SK-N-MC (cell line): Measurements from ENCODE around the gene SLC17A4.
"Not testable (repeated sequence)": the region's sequence is repeated elsewhere in the genome, so short reads cannot be mapped to it uniquely, and the experiment has no call there.

Experiments used
- DNase-seq: peaks from one replicate; pipeline ENCODE4 v3.0.0-alpha.2; 2011; ENCODE audit warnings: low read depth, low spot score
- H3K27ac ChIP-seq: fragments of 200-600 bp; sonication (generic); 2 replicates; pipeline ENCODE4 v1.5.1; 2016; ENCODE audit warnings: mixed run types
- H3K36me3 ChIP-seq: fragments of 200-600 bp; sonication (generic); 2 replicates; pipeline ENCODE4 v1.6.1; 2017; ENCODE audit warnings: antibody characterized with exemption, low read length, mixed read lengths; ENCODE audit not compliant: insufficient read depth
- H3K4me3 ChIP-seq: fragments of 200-600 bp; sonication (generic); 2 replicates; pipeline ENCODE4 v1.5.1; 2016
- H3K9ac ChIP-seq: fragments of 200-600 bp; sonication (generic); 2 replicates; pipeline ENCODE4 v1.8.0; 2017; ENCODE audit warnings: mixed run types, mixed read lengths; ENCODE audit not compliant: insufficient read length
- H3K9me3 ChIP-seq: fragments of 200-600 bp; sonication (generic); 2 replicates; pipeline ENCODE4 v1.6.1; 2017; ENCODE audit warnings: low read depth, mild to moderate bottlenecking, antibody characterized with exemption, low read length, moderate library complexity, mixed read lengths
- EZH2 ChIP-seq: fragments of 200-600 bp; sonication (generic); IDR thresholded peaks from one replicate; pipeline ENCODE4 v1.6.1; 2017; ENCODE audit warnings: antibody characterized with exemption
- FOXP2 ChIP-seq: optimal IDR thresholded peaks from 2 replicates; pipeline ENCODE3; 2011; ENCODE audit warnings: mild to moderate bottlenecking, moderate library complexity; ENCODE audit not compliant: insufficient read depth; ENCODE audit errors: extremely low read length, control extremely low read depth
- POLR2AphosphoS5 ChIP-seq: IDR thresholded peaks from 2 replicates; pipeline ENCODE4 v1.6.1; 2012; ENCODE audit warnings: mild to moderate bottlenecking, low read depth, low read length, borderline replicate concordance

The SLC17A4 gene

DNA sequence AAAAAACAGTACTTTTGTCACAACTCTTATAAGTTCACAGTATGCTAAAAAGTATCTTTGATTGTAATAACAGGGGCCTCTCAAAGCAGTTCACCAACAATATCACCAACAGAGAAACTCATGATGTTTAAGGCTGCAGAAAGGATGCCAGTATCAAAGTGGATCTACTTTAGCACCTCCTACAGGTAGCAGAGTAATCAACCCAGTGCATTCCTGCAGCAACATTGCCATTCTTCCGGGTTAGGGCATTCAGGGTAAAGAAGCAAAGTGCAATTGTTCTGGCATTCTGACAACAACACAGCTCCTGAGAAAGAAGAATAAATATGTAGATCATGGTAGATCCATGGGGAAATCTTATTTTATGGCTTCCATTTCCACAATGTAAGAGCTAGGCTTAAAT is 7.6 kb upstream of the SLC17A4 start:
- H3K9me3 ChIP-seq = no peaks in the 10 kb centered on the region
- H3K36me3 ChIP-seq = no peaks in the 10 kb centered on the region

GRCh38 chr6:25747477-25747876 is 7.1 kb upstream of the SLC17A4 start:
- no peak overlapping the region for H3K9ac ChIP-seq
- no peak overlapping the region for H3K27ac ChIP-seq
- TF ChIP-seq FOXP2 = no peak
- no peak for TF ChIP-seq EZH2
- TF ChIP-seq POLR2AphosphoS5 = no peak
- no peaks in the 10 kb centered on the region for H3K36me3 ChIP-seq
- no peaks in the 10 kb centered on the region for H3K9me3 ChIP-seq
- H3K4me3 ChIP-seq = no peak overlapping the region
- no peak for DNase-seq

More for the DNA sequence above, 7.6 kb upstream of the SLC17A4 start:
- TF ChIP-seq FOXP2 (no peak), POLR2AphosphoS5 (no peak), EZH2 (no peak)
- no peak overlapping the region for H3K9ac ChIP-seq
- DNase-seq = no peak
- H3K4me3 ChIP-seq = no peak overlapping the region
- H3K27ac ChIP-seq = no peak overlapping the region

GRCh38 chr6:25748049-25748448 is 6.5 kb upstream of the SLC17A4 start:
- no peak for DNase-seq
- no peak overlapping the region for H3K27ac ChIP-seq
- H3K36me3 ChIP-seq = no peaks in the 10 kb centered on the region
- H3K9ac ChIP-seq = no peak overlapping the region
- H3K4me3 ChIP-seq = no peak overlapping the region
- TF ChIP-seq FOXP2 = no peak
- TF ChIP-seq POLR2AphosphoS5 = no peak
- TF ChIP-seq EZH2 = no peak
- no peaks in the 10 kb centered on the region for H3K9me3 ChIP-seq

DNA sequence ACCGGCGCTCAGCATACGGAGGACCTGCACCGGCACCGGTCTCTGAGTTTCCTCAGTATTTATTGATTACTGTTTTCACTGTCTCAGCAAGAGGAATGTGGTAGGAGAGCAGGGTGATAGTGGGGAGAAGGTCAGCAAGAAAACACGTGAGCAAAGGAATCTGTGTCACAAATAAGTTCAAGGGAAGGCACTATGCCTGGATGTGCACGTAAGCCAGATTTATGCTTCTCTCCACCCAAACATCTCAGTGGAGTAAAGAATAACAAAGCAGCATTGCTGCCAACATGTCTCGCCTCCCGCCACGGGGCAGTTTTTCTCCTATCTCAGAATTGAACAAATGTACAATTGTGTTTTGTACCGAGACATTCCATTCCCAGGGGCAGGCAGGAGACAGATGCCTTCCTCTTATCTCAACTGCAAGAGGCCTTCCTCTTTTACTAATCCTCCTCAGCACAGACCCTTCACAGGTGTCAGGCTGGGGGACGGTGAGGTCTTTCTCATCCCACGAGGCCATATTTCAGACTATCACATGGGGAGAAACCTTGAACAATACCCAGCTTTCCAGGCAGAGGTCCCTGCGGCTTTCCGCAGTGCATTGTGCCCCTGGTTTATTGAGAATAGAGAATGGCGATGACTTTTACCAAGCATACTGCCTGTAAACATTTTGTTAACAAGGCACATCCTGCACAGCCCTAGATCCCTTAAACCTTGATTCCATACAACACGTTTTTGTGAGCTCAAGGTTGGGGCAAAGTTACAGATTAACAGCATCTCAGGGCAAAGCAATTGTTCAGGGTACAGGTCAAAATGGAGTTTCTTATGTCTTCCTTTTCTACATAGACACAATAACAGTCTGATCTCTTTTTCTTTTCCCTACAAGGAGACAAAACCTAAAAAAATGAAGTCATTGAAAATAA is 5.7 kb upstream of the SLC17A4 start:
- not testable (repeated sequence) for H3K27ac ChIP-seq, H3K36me3 ChIP-seq, DNase-seq, H3K4me3 ChIP-seq, H3K9ac ChIP-seq, H3K9me3 ChIP-seq

DNA sequence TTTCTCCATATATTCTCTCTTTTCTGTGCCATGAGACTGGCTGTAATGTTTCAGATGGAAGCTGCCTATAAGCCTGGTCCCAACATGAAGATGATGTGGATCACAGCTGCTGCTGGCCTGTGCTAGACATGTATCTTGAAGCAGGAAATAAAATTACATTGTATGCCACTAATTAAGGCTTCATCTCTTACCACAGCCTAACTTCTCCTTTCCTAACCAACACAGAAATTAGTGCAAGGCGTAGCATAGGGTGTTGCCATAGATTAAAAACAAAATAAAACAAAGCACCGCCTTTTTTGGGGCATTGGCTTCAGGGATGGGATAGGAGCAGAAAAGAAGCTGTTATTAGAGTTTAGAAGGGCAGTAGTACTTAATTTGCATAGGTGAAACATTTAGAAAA is 4.7 kb upstream of the SLC17A4 start:
- no peak overlapping the region for H3K27ac ChIP-seq
- H3K4me3 ChIP-seq = no peak overlapping the region
- no peak for DNase-seq
- no peak overlapping the region for H3K9ac ChIP-seq
- no peaks in the 10 kb centered on the region for H3K9me3 ChIP-seq
- TF ChIP-seq POLR2AphosphoS5 (no peak), EZH2 (no peak), FOXP2 (no peak)
- H3K36me3 ChIP-seq = no peaks in the 10 kb centered on the region

DNA sequence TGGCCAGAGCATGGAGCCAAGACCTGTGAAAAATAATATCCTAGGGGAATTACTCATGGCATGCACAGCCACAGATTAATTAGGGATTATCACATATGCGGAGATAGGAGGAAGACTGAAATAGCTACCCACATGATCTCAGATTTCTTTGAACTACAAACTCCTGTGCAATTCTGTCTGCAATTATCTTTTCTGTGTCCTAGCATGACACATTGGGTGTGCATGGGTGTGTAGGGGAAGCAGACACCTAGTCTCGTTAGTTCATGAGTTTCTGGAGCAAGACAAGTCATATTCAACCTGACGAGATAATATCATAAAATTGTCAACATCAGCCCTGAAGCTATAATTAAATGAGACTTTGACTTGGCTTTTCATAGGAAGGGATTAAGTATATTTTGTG is 3.6 kb upstream of the SLC17A4 start:
- no peak overlapping the region for H3K27ac ChIP-seq
- no peaks in the 10 kb centered on the region for H3K9me3 ChIP-seq
- H3K9ac ChIP-seq = no peak overlapping the region
- no peak for DNase-seq
- no peaks in the 10 kb centered on the region for H3K36me3 ChIP-seq
- no peak overlapping the region for H3K4me3 ChIP-seq
- TF ChIP-seq EZH2 (no peak), FOXP2 (no peak), POLR2AphosphoS5 (no peak)

DNA sequence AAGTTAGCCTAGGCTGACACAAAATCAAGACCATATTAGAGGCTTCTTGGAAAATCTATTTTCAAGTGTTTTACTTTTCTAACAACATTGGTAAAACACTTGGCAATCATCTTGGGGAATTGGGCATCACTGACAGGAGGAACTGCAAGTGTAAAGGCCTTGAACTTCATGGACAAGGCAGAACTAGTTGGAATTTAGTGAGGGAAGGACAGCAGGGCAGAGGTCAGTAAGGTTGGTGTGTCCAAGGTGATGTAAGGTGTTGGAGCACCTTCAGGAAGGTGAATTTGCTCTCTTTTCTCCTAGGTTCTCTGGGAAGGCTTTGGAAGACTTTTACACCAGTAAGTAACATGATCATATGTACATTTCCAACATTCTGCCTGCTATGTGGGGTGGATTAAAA is 1.5 kb upstream of the SLC17A4 start:
- H3K27ac ChIP-seq = no peak overlapping the region
- no peak overlapping the region for H3K9ac ChIP-seq
- TF ChIP-seq EZH2 (no peak), POLR2AphosphoS5 (no peak), FOXP2 (no peak)
- H3K4me3 ChIP-seq = no peak overlapping the region
- no peak for DNase-seq
- no peaks in the 10 kb centered on the region for H3K36me3 ChIP-seq
- no peaks in the 10 kb centered on the region for H3K9me3 ChIP-seq

DNA sequence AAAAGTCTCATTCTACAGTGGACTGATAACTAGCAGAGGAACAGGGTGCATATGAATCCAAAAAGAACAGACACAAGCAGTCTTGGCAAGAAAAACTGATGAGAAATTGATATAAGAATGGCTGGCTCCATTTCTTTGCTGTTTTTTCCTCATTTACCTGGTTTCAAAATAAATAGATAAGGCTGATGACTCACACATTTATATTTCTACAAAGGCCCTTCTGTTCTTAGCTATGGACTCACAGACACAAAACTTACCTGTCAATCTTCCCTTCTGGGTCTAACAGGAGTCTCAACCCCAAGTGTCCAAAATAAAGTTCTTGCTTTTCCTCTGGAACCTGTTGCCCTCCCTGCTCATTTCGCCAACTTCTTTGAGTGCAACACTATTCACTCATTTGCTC is 941 bp downstream of the SLC17A4 start:
- H3K36me3 ChIP-seq = no peaks in the 10 kb centered on the region
- no peak overlapping the region for H3K9ac ChIP-seq
- no peaks in the 10 kb centered on the region for H3K9me3 ChIP-seq
- no peak overlapping the region for H3K4me3 ChIP-seq
- no peak overlapping the region for H3K27ac ChIP-seq
- TF ChIP-seq FOXP2 = no peak
- no peak for TF ChIP-seq POLR2AphosphoS5
- no peak for TF ChIP-seq EZH2
- no peak for DNase-seq
